H9 (cell line): ENCODE data around the gene PAH. TPM values are rescaled to one million over a fixed set of nuclear protein-coding genes. Genes with fewer than 3 reads are reported as not detected.

Source experiments
- DNase-seq: peaks from one replicate; pipeline ENCODE4 v3.0.0-alpha.2; 2017
- H2AFZ ChIP-seq: one replicate; pipeline ENCODE4 v1.6.1; 2013; ENCODE audit warnings: mild to moderate bottlenecking, low read length, control low read depth, moderate library complexity
- H2AK5ac ChIP-seq: 2 replicates; pipeline ENCODE4 v1.6.1; 2013; ENCODE audit warnings: low read length, control low read depth, mixed read lengths; ENCODE audit not compliant: insufficient read length
- H2BK120ac ChIP-seq: one replicate; pipeline ENCODE4 v1.6.1; 2013; ENCODE audit warnings: low read depth, mild to moderate bottlenecking, low read length, control low read depth, inconsistent platforms; ENCODE audit not compliant: poor library complexity, severe bottlenecking
- H2BK12ac ChIP-seq: 2 replicates; pipeline ENCODE4 v1.6.1; 2013; ENCODE audit warnings: low read length, control low read depth, mixed read lengths, low read depth; ENCODE audit not compliant: insufficient read length
- H2BK15ac ChIP-seq: 2 replicates; pipeline ENCODE4 v1.6.1; 2013; ENCODE audit warnings: low read depth, low read length, control low read depth
- H2BK20ac ChIP-seq: one replicate; pipeline ENCODE4 v1.6.1; 2013; ENCODE audit warnings: low read depth, mild to moderate bottlenecking, low read length, control low read depth, inconsistent platforms; ENCODE audit not compliant: poor library complexity, severe bottlenecking
- H2BK5ac ChIP-seq: 2 replicates; pipeline ENCODE4 v1.6.1; 2013; ENCODE audit warnings: low read length, control low read depth, mixed read lengths; ENCODE audit not compliant: insufficient read length
- H3K14ac ChIP-seq: 2 replicates; pipeline ENCODE4 v1.6.1; 2013; ENCODE audit warnings: low read length, control low read depth; ENCODE audit not compliant: insufficient read depth
- H3K18ac ChIP-seq: 2 replicates; pipeline ENCODE4 v1.6.1; 2013; ENCODE audit warnings: low read depth, mild to moderate bottlenecking, mixed read lengths, low read length, control low read depth; ENCODE audit not compliant: insufficient read length
- H3K23ac ChIP-seq: 2 replicates; pipeline ENCODE4 v1.6.1; 2013; ENCODE audit warnings: low read length, control low read depth, mixed read lengths, low read depth; ENCODE audit not compliant: insufficient read length
- H3K23me2 ChIP-seq: 2 replicates; pipeline ENCODE4 v1.6.1; 2013; ENCODE audit warnings: low read depth, mild to moderate bottlenecking, mixed read lengths, low read length, control low read depth; ENCODE audit not compliant: insufficient read length, poor library complexity, severe bottlenecking
- H3K27ac ChIP-seq: 2 replicates; pipeline ENCODE4 v1.5.1; 2013; ENCODE audit warnings: low read length, control low read depth, mixed read lengths, low read depth; ENCODE audit not compliant: insufficient read length
- H3K27me3 ChIP-seq: 2 replicates; pipeline ENCODE4 v1.6.1; 2013; ENCODE audit warnings: low read length, control low read depth, inconsistent platforms; ENCODE audit not compliant: insufficient read depth
- H3K4ac ChIP-seq: 2 replicates; pipeline ENCODE4 v1.6.1; 2013; ENCODE audit warnings: low read depth, mild to moderate bottlenecking, control low read depth, inconsistent platforms, low read length, moderate library complexity
- H3K4me1 ChIP-seq: 2 replicates; pipeline ENCODE4 v1.6.1; 2013; ENCODE audit warnings: low read length, control low read depth, inconsistent platforms; ENCODE audit not compliant: insufficient read depth
- H3K4me2 ChIP-seq: 2 replicates; pipeline ENCODE4 v1.6.1; 2013; ENCODE audit warnings: low read length, control low read depth, mixed read lengths; ENCODE audit not compliant: insufficient read length, insufficient read depth
- H3K56ac ChIP-seq: 2 replicates; pipeline ENCODE4 v1.6.1; 2013; ENCODE audit warnings: low read depth, mild to moderate bottlenecking, mixed read lengths, low read length, control low read depth; ENCODE audit not compliant: insufficient read length
- H3K79me1 ChIP-seq: 2 replicates; pipeline ENCODE4 v1.6.1; 2013; ENCODE audit warnings: low read depth, mild to moderate bottlenecking, moderate library complexity, low read length, control low read depth, inconsistent platforms; ENCODE audit not compliant: insufficient read depth, poor library complexity, severe bottlenecking
- H3K79me2 ChIP-seq: 2 replicates; pipeline ENCODE4 v1.6.1; 2013; ENCODE audit warnings: low read length, control low read depth, inconsistent platforms; ENCODE audit not compliant: insufficient read depth
- H3K9ac ChIP-seq: 2 replicates; pipeline ENCODE4 v1.6.1; 2013; ENCODE audit warnings: low read length, control low read depth, mixed read lengths; ENCODE audit not compliant: insufficient read length; ENCODE audit errors: extremely low read depth
- H3K9me3 ChIP-seq: one replicate; pipeline ENCODE4 v1.6.1; 2013; ENCODE audit warnings: low read depth, low read length, inconsistent platforms; ENCODE audit not compliant: control insufficient read depth
- H3T11ph ChIP-seq: one replicate; pipeline ENCODE4 v1.6.1; 2013; ENCODE audit warnings: mild to moderate bottlenecking, low read length, control low read depth, inconsistent platforms
- H4K20me1 ChIP-seq: one replicate; pipeline ENCODE4 v1.6.1; 2013; ENCODE audit not compliant: control insufficient read depth, insufficient read length, insufficient read depth
- H4K5ac ChIP-seq: 2 replicates; pipeline ENCODE4 v1.6.1; 2013; ENCODE audit warnings: low read depth, mild to moderate bottlenecking, mixed read lengths, low read length, control low read depth; ENCODE audit not compliant: insufficient read length
- H4K8ac ChIP-seq: replicated peaks from 2 replicates; pipeline ENCODE4 v1.6.1; 2013; ENCODE audit warnings: low read length, control low read depth, mixed read lengths, low read depth; ENCODE audit not compliant: insufficient read length
- H4K91ac ChIP-seq: 2 replicates; pipeline ENCODE4 v1.6.1; 2013; ENCODE audit warnings: low read depth, mild to moderate bottlenecking, moderate library complexity, mixed read lengths, low read length, control low read depth; ENCODE audit not compliant: insufficient read length
- H3K27ac Mint-ChIP-seq, 3 experiments: 2 replicates in 2 of 3; 3 replicates in 1 of 3; pipeline ENCODE4 v1.8.0; 2020 to 2021; ENCODE audit warnings: mixed read lengths in 3 of 3, mild to moderate bottlenecking in 1 of 3, moderate library complexity in 1 of 3
- H3K27me3 Mint-ChIP-seq: 2 replicates; pipeline ENCODE4 v1.8.0; 2021; ENCODE audit warnings: low read depth, mild to moderate bottlenecking, moderate library complexity, mixed read lengths
- H3K36me3 Mint-ChIP-seq, 3 experiments: 2 replicates in 2 of 3; 3 replicates in 1 of 3; pipeline ENCODE4 v1.8.0; 2020 to 2021; ENCODE audit warnings: low read depth in 3 of 3, mixed read lengths in 3 of 3; ENCODE audit not compliant: insufficient read depth in 1 of 3
- H3K4me1 Mint-ChIP-seq, 2 experiments: 2 replicates each; pipeline ENCODE4 v1.8.0; 2020; ENCODE audit warnings: mixed read lengths in 2 of 2
- H3K4me3 Mint-ChIP-seq, 2 experiments: 2 replicates in 1 of 2; 3 replicates in 1 of 2; pipeline ENCODE4 v1.8.0; 2020 to 2021; ENCODE audit warnings: mild to moderate bottlenecking in 2 of 2, mixed read lengths in 2 of 2, moderate library complexity in 1 of 2
- H3K9me3 Mint-ChIP-seq, 2 experiments: 2 replicates in 1 of 2; 3 replicates in 1 of 2; pipeline ENCODE4 v1.8.0; 2020; ENCODE audit warnings: mild to moderate bottlenecking in 2 of 2, mixed read lengths in 2 of 2, moderate library complexity in 1 of 2
- WGBS: extraction: QIAGEN DNeasy Blood & Tissue Kit; methylation state at CpG from one replicate; pipeline ENCODE4 v1.1.7; 2013; ENCODE audit warnings: missing lambda C conversion rate, low lambda C conversion rate, mixed read lengths; ENCODE audit not compliant: insufficient read length; ENCODE audit errors: extremely low coverage; 5-methylcytosine and 5-hydroxymethylcytosine counted together
- total RNA-seq: library from RNA; stranded (reverse); gene quantifications from 2 replicates; pipeline ENCODE4 v1.2.1, GENCODE V29; 2021
- TF ChIP-seq, protein P1 (sequence below): fragments of 200-600 bp; sonication (generic); conservative IDR thresholded peaks from 3 replicates; pipeline ENCODE4 v1.8.0; 2021; ENCODE audit warnings: antibody characterized with exemption, mild to moderate bottlenecking

Gene PAH
- total RNA-seq, 1 experiment from 2014 or later = 6.1 TPM

DNA sequence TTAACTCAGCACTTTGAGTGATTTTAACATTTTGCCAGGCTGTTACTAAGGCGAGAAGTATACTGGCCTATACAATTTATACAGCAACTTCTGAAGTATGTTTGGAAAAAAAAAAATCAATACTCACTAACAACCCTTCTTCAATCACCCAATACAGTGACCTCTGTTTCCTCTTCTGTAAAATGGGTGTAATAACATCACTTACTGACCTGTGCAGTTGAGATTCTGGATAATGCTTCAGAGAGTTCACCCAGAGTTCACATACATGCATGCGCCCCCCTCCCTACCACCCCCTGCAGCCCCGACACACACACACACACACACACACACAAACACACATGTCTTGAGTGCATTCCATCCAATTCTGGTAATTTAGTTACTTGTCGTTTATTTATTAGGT is 9.1 kb downstream of the PAH start:
- Histone ChIP-seq H3K4ac (no peak overlapping the region), H3K27me3 (no peaks in the 10 kb centered on the region), H2AK5ac (no peak overlapping the region), H4K91ac (no peak overlapping the region), H3K27ac (no peak overlapping the region), H3K4me2 (no peak overlapping the region), H3K14ac (no peak overlapping the region), H4K5ac (no peak overlapping the region), H3K18ac (no peak overlapping the region), H3K23ac (no peak overlapping the region), H2AFZ (no peak overlapping the region), H2BK15ac (no peak overlapping the region), H2BK12ac (no peak overlapping the region), H3K23me2 (no peaks in the 10 kb centered on the region), H3K79me1 (no peaks in the 10 kb centered on the region), H2BK20ac (no peak overlapping the region), H3T11ph (no peak overlapping the region), H3K4me1 (no peaks in the 10 kb centered on the region), H3K56ac (no peak overlapping the region), H4K20me1 (no peaks in the 10 kb centered on the region), H3K9ac (no peak overlapping the region), H4K8ac (no peak overlapping the region), H3K9me3 (no peaks in the 10 kb centered on the region), H2BK120ac (no peak overlapping the region), H2BK5ac (no peak overlapping the region), H3K79me2 (no peaks in the 10 kb centered on the region)
- TF ChIP-seq, protein P1, sequence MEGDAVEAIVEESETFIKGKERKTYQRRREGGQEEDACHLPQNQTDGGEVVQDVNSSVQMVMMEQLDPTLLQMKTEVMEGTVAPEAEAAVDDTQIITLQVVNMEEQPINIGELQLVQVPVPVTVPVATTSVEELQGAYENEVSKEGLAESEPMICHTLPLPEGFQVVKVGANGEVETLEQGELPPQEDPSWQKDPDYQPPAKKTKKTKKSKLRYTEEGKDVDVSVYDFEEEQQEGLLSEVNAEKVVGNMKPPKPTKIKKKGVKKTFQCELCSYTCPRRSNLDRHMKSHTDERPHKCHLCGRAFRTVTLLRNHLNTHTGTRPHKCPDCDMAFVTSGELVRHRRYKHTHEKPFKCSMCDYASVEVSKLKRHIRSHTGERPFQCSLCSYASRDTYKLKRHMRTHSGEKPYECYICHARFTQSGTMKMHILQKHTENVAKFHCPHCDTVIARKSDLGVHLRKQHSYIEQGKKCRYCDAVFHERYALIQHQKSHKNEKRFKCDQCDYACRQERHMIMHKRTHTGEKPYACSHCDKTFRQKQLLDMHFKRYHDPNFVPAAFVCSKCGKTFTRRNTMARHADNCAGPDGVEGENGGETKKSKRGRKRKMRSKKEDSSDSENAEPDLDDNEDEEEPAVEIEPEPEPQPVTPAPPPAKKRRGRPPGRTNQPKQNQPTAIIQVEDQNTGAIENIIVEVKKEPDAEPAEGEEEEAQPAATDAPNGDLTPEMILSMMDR = no peak
- Mint-ChIP-seq H3K9me3 (no peaks in the 10 kb centered on the region; a peak in 1 of 5 replicates), H3K4me3 (no peak overlapping the region), H3K27ac (no peak overlapping the region), H3K36me3 (no peaks in the 10 kb centered on the region; a peak in 1 of 7 replicates), H3K27me3 (no peaks in the 10 kb centered on the region), H3K4me1 (no peaks in the 10 kb centered on the region)
- no peak for DNase-seq
- WGBS = no CpG with 5 or more reads among the region's 4 CpGs
